T47D (cell line): ENCODE data around the gene CDKL1.
A peak's percentile ranks its signal among the peaks of the same experiment; 100 is the strongest.

ENCODE experiments used
- DNase-seq, 2 experiments: peaks; one replicate each; pipeline versions ENCODE4 v3.0.0 to v3.0.0-alpha.2; 2011 to 2012; ENCODE audit warnings: low read depth in 1 of 2, low spot score in 1 of 2
- JUND ChIP-seq: IDR thresholded peaks from 2 replicates; pipeline ENCODE4 v1.6.1; 2012; ENCODE audit warnings: low read depth
- in situ Hi-C: cut with HindIII; loops from 2 replicates; pipeline ENCODE4 v1.10.0; 2016; ENCODE audit warnings: low sequenced_read_pairs, low pct_unique_long_range_greater_than_20kb

CDKL1 gene

GRCh38 chr14:50303744-50304471 lies 92.8 kb downstream of the CDKL1 start:
- in situ Hi-C loops: no loop called here
- peak in 1 of 2 experiments; percentile 26 for DNase-seq
- no peak for TF ChIP-seq JUND

- no peak for TF ChIP-seq JUND
- DNase-seq: no peak
- in situ Hi-C loops: no loop called here
Observed at GRCh38 chr14:50301914-50302313, 94.8 kb downstream of the CDKL1 start.

DNA sequence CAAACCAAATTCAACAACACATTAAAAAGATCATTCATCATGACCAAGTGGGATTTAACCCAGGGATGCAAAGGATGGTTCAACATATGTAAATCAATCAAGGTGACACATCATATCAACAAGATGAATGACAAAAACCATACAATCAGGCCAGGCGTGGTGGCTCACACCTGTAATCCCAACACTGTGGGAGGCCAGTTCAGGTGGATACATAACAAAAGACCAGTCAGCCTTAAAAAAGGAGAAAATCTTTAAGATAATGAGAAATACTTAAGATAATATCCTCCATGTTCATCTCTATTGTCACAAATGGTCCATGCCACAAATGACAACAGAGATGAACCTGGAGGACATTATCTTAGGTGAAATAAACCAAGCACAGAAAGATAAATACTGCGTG lies 97.1 kb downstream of the CDKL1 start:
- no peak for DNase-seq
- in situ Hi-C loops: no loop called here
- TF ChIP-seq JUND: no peak

DNA sequence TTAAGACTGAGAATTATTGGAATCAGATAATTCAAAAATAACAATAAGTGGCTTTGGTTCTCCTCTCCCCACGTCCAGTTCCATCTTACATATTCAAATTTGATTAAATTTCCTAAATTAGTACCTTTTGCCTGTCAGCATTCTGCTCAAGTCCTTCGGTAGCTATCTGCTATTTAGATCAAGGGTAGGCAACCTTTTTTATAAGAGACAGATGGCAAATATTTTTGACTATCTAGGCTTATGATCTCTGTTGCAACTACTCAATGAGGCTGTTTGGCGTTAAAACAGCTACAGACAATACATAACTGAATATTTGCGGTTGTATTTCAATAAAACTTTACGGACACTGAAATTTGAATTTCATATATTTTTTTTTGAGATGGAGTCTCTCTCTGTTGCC lies 106.4 kb downstream of the CDKL1 start:
- DNase-seq: no peak
- TF ChIP-seq JUND: no peak
- in situ Hi-C loops: no loop called here

DNA sequence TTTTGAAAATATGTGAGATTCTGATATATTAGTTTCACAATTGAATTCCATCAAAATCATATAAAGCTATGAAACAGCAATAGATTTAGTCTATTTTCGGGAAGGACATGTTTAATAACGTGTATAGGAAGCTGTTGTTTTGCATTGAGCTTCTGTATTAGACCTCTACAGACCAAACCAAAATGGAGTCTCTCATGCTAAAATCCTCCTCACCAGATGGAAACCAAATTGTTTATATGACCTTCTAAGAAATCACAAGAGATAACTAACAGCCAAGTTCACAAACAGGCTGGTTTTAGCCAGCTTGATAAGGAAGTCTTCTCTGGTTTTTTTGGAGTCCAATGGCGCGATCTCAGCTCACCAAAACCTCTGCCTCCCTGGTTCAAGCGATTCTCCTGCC lies 108.5 kb downstream of the CDKL1 start:
- no peak for DNase-seq
- TF ChIP-seq JUND: no peak
- in situ Hi-C loops: no loop called here

DNA sequence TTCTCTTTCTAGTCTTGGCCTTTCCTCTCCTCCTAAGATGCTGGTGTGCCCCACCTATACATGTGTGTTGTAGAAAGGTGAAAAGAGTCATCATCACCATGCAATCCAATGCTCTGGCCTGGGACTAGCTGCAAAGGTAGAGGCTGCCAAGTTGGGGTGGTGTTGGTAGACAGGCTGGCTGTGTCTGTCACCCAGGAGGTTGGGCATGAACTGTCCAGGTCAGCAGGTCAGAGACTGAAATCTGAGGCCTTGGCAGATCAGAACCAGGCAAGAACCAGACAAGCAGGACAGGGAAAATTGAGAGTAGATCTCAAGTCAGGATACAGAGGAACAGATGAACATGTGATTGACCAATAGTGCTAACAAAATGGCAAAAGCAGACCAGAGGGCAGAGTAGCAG lies 110.8 kb downstream of the CDKL1 start:
- TF ChIP-seq JUND: no peak
- DNase-seq: no peak
- in situ Hi-C loops: no loop called here
